GM19035 (cell line): ENCODE measurements around the gene CCDC24.

ENCODE experiments used
- ATAC-seq: cut with Tn5 transposase; IDR thresholded peaks from one replicate; pipeline ENCODE4 v1.9.1; 2021; ENCODE audit not compliant: unreplicated experiment

Gene CCDC24

DNA sequence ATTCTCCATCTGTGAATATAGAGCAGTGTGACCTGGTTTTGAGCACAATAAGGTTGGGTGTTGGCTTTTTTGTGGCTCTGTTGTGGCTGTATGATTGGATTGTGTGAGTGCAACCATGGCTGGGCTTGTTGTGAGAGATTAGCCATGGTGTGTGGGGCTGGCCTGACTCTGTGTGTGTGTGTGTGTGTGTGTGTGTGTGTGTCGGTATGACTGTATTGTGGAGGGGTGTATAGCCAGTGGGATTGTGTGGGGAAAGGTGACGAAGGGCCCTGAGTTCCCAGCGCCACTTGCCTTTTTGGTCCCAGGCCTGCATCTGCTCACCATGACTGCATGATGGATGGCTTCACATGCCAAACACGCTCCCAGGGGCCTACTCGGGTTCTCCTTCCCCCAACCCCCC lies 45.8 kb downstream of the CCDC24 start:
- ATAC-seq: no peak

DNA sequence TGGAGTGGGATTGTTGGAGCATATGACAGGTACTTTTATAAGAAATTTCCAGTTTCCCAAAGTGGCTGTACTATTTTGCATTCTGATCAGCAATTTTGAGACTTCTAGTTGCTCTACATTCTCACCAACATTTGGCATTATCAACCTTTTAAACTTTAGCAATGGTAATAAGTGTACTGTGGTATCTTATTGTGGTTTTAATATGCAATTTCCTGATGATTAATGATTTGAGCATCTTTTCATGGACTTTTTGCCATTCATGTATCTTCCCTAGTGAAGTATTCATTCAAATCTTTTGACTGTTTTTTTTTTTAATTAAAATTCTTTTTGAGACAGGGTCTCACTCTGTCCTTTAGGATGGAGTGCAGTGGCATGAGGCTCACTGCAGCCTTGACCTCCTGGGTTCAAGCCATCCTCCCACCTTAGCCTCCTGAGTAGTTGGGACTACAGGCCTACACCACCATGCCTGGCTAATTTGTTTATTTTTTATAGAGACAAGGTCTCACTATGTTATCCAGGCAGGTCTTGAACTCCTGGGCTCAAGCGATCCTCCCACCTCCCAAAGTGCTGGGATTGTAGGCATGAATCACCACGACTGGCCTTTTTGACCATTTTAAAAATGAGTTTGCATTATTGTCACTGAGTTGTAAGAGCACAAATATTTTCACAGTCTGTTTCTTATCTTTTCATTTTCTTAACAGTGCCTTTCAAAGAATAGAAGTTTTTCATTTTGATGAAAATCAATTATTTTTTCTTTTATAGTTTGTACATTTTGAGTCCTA lies 47.7 kb downstream of the CCDC24 start:
- ATAC-seq: no peak

DNA sequence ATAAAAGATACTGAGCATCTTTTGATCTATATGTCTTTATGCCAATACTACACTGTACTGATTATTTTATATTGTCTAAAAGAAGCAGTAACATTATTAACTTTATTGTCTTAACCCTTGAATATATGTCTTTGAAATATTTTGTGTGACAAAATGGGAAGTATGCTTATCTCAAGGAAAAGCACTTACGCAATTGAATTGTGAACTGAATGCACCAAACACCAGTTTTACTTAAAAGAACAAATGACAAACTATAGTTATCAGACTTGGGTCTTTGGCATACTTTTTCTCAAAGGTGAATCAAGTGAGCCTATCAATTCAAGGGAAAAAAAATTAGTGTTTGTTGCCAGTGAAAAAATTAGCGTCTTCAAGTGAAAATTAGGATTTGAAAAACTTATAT lies 49.0 kb downstream of the CCDC24 start:
- no peak for ATAC-seq

DNA sequence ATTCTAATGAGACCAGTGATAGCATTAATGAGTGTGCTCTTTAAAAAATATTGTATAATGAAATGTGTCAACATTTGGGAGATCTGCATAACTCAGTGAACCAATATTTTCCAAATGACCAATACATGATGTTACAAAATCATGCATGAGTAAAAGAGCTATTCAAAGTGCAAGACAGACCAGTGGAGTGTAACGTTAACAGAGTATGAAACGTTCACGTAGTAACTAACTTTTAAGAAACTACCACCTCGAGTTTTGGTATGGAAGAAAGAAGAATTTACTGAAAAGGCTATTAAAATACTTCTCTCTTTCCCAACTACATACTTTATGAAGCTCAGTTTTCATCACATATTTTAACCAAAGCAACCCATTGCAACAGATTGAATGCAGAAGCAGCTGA lies 49.4 kb downstream of the CCDC24 start:
- no peak for ATAC-seq

DNA sequence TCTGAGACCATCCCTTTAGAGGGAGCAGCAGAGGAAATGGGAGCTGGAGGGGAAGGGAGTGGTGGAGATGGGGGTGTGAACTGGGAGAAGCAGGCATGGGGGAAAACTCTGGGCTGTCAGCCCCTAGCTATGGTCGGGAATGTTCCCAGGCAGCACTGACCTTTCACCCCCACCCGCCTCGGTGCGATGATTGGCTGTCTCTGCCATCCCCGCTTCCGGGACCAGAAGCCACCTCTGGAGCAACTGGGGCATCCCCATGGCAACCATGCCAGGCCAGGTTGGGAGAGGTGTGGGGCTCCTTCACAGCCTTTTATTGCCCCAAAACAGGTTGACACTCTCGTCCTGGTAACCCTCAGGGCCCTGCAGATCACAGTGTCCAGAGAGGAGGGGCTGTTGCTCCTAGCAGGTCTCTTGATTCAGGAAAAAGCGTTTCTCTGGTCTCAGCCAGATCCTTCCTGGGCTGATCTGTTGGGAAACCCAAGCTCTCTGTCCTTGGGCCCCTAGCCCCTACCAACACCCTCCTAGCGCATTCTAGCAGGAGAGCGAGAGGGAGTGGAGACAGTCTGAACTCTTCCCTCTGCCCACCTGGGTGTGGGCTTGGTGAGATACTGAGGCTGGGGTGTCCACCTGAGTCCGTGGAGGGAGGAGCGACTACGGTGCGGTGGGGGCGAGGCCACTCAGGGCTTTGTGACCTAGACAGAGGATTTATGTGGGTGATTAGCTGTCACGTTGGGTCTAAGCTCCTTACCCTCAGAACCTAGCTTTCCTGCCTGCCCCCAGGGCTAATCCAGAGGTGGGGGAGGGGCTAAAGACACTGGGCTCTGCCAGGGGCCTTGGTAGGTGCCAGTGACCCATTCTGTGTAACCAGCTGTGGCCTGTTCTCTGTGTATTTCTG lies 52.0 kb downstream of the CCDC24 start:
- no peak for ATAC-seq

DNA sequence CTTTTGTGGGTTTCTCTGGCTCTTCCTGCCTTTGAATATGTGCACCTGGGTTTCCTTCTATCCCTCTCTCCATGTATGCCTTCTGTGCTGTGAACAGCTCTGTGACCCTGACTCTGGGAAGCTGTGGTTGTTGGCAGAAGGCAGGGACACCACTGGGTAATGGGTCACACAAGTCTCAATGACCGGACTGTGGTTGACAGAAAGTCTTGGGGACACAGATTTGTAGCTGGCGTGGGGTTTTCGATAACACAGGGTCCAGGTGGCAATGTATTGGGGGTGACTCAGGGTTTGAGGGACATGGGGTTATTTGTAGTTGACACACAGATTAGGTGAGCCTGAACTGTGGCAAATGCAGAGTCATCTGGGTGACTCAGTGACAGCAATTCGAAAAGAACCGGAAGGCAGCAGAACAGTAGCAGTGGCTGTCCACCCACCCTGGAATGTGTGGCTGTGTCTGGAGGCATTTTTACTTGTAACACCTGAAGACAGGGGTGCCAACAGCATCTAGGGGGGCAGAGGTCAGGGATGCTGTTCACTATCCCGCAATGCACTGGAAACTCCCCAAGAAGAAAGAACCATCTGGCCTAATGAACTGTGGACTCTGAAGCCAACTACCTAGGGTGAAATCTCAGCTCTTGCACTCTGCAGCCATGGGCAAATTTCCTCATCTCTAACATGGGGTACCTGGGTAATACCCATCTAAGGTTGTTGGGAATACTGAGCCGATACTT lies 52.8 kb downstream of the CCDC24 start:
- no peak for ATAC-seq

DNA sequence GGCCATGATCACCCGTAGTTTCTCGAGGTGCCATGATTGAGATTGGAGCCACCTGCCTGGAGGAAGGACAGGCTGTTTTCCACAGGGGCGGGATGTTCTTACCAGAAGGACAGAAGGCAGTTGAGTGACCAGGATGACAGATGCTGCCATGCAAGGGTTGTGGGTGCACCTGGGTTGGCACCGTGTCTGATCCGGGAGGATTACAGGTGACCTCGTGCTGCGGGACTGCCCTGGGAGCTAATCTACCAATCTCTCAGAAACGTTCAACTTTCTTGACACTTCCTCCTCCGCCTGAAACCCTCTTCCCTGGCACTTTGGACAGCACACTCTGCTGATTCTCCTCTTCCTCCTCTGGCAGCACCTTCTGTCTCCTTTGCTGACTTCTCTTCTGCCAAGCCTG lies 53.7 kb downstream of the CCDC24 start:
- ATAC-seq: no peak
